GM20431 (cell line): ENCODE measurements around the gene OLFM4.

Source experiments
- in situ Hi-C: fragments of 300-500 bp; cut with MseI, MboI; formaldehyde crosslinking; loops from one replicate; pipeline ENCODE4 v1.15.0; 2020; ENCODE audit warnings: low sequenced_read_pairs; ENCODE audit not compliant: unreplicated experiment

OLFM4 gene

DNA sequence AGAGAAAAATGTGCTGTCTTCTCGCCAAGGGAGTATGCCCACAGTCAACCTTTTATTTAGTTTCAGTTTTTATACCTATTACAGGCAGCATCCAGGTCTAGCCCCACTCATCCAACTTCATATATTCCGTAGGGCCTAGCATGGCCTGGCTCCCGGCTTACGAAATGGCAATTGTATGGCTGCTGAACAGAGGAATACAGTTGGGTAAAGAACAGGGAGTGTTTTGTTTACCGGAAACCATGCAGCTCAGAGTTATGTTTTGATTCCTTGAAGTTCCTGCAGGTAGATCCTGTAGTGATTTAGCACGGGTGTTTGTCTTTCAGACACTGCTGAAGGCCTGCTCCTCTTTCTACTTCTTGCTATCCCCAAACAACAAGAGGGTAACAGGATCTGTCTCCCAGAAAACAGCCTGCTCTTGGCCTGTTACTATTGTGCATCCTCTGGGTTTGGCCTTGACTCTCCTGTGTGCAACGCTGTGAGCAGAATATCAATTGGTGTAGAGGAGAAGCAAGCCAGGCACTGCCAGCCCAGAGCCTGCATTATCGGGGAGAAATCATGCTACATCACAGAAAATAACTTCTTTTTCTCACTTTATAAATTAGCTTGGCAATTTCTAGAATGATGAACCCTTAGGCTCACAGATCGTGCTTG is 32.4 kb downstream of the OLFM4 start:
- in situ Hi-C loops: no loop called here

DNA sequence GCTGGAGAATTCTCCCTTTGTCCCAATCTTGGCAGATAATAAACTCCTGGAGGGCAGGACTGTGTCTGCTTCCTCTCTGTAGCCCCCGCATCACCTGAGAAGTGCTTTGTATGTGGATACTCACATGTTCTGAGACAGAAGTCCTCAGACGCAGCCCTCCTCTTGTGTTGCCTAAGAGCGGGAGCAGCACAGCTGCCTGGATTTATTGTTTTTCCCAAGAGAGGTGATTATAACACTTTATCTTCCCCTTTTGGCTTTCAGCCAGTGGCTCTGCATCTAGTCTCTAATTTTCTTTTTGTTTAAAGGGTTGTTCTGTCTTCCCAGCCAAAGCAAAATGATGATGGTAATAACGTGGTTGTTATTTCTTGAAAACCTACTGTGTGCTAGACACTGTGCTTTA is 36.1 kb downstream of the OLFM4 start:
- in situ Hi-C loops: no loop called here

DNA sequence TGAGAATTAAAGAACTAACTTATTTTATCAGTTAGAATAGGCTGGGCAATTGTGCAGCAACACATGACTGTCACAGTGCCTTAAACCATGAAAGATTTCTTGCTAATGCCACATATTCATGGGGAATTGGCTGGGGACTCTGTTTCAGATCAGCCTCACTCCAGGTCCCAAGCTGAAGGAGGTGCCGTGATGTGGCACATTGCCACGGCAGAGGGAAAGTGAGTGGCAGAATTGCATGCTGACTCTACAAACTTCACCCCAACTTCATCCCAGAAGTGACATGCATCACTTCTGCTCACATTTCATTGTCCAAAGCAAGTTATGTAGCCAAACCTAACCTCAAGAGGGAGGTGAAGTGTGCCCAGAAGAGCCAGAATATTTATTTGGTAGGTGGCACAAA is 37.8 kb downstream of the OLFM4 start:
- in situ Hi-C loops: no loop called here

DNA sequence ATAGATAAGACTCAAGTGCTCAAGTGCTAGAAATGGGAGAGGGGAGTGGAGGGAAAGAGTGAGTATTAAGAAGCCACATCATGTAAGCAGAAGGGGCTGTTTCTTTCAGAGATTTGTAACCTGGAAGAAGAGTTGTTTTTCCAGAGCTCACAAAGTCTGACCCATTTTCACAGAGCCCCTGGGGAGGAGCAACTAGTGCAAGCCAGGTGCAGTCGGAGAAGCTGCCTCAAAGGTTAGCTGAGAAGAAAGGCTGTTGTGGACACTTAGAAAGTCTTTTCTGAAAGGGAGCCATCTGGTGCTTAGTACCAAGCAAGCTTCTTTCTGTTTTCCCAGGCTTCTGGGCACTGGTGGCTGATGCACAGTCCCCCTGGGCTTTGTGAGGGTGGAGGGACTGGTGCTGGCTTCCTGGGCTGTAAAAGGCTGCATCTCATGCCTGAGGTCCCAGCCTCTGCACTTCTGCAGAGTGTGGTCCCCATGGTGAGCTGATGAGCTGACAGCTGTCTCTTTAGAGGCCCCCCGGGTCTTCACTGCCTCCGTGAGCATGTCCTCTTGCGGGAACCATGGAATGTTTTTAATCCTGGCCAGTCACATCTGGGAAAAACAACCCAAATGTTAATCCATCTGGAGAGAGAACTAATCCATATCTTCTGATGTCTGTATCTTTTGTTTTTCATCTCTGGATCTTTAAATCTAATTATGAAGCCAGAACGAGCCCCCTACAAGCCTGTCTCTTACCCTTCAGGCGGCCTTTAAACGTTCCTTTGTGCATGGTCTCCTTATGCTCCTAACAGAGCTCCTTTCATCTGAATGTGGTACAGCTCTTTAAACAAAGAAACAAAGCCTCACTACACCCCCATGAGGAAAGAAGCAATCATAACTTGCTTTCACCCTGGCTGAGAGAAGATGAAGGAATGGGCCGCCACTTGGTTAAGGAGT is 40.2 kb downstream of the OLFM4 start:
- in situ Hi-C loops: no loop called here

DNA sequence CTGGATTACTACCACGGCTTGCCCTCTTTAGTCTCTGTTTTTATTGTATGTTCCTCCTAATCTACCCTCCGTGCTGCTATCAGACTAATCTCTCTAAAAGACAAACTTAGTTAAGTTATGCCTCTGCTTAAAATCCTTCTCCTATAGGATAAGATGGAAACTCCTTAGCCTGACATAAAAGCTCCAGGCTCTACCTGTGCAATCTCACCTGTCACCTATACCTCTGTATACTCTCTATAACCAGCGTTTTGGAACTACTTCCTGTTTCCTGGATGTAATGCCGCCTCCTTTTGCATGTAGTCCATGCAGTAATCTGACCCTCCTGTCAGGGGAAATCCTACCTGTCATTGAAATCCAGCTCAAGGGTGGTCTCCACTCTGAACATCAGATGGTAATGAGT is 41.2 kb downstream of the OLFM4 start:
- in situ Hi-C loops: no loop called here

DNA sequence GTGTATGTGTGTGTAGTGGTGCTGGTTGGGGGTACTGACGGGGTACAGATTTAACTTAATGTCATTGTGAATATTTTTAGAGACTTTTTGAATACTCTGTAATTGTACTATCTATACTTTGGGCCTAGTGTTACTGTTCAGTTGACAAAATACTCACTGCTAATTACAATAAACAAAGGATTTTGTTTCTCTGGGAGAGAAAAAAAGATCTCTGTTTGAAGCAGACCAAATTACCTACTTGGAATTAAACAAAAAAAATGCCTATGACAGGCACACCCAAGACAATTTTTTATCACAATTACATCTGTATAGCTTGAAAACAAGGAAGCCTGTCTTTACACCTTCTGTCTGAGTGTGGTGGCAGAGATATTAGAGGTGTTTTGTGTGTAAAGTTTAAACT is 45.1 kb downstream of the OLFM4 start:
- in situ Hi-C loops: no loop called here

DNA sequence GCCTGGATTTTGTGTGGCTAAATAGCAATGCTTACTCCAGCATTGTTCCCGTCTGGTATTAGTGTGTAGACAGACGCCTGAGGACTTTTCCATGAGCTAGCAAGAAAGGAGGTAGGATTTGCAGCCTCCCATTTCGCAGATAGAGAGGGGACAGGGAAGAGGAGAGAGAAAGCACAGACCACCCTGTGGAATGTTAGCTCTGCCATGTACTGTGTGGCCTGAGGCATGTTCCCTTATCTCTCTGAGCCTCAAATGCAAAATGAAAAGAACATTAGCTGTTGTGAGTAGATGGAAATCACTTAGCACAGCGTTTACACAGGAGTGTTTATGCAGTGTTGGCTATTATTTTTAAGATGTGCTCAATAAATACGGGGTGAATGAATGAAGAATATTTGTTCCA is 45.5 kb downstream of the OLFM4 start:
- in situ Hi-C loops: no loop called here

DNA sequence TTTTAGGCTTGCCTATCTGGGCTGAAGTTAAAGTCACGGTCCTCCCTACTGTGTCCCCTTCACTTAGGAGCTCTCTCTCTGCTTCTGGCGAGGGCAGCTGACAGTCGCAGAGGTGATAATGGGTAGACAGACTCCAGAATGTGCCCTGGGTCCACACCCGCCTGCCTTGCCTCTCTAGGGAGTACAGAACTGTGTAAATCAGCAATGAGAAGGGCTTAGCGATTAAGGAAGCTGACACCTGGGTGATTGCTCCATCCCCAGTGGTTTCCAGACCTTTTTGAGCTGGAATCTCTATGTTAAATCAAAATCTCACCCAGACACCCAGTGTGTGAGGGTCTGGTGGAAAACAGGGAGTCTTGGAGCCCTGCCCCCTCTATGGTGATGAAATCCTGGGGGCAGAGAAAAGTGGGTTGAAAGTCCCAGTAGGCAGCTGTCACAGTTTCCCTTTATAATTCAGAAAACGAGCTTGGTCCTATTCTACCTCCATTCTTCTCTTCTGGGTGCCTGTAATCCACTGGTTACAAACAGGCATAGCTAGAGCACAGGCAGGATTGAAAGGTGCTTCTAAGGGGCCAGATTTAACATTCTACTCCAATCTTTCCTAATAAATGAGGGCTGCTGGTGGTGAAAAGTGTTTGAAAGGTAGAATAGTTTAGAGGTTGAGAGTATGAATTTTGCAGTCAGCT is 46.9 kb downstream of the OLFM4 start:
- in situ Hi-C loops: no loop called here

DNA sequence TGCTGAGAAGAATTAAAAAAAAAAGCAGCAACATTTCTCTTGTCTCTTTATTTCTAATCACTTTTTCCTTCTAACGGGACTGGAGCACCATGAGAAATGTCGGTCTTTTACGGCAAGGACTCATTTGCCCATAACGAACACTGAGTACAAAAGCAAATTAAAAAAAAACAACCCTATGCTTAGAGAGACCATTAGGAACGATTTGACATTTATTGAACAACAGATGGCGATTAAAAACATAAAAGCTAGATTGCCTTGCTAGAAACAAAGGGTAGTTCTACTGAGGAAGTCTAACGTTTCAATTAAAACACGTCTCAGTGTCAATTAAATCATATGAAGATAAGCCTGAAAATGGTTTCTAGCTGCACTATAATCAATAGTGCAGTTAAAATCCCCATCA is 51.1 kb downstream of the OLFM4 start:
- in situ Hi-C loops: no loop called here

DNA sequence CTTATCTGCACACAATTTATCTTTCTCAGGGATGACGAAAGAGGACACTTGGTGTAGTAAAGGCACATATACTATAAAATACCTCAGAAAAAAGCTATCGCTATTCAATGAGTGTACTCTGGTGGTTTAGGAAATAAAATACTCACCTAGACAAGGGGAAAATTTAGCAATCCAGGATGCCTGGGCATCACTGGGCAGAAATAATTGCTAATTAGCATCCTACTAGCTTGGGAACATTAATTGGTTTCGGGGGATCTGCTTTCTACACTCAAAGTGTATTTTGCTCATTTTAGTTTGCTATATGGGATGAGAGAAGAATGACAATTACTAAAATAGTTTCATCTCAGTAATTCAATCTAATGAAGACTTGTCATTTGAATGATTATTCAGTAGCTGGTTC is 60.3 kb downstream of the OLFM4 start:
- in situ Hi-C loops: no loop called here

DNA sequence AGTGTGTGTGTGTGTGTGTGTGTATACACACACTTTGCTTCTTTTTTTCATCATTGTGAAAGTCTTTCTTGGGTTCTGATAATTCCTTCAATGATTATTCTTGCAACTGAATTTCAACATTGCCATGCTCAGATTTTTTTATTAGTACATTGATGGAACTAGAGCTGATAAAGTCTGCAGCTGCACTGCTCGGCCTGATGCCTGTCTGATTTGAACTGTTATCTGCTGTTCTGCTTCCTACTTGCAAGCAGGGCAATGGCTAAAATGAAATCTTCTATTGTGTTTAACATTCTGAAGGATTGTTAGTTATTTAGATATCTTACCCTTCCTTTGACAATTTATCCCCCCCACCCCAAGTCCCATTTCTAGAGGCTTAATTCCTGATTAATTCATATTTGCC is 61.3 kb downstream of the OLFM4 start:
- in situ Hi-C loops: no loop called here

DNA sequence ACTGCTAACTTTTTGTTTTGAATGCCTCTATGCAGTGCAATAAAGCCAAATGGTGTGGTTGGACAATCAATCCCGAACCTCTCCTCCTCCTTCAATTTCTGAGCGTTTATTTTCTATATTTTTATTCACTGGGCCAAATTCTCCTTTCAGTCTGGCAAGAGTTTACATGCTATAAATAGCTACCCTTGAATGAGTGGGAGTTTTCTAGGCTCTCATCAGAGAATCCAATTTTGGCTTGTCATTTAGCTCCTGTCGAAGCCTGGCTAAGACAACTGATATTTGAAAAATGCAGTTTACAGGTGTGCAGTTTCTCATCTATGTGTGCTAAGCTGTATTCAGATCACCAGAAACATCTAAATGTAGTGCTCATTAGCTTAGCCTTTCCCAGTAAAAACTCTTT is 61.8 kb downstream of the OLFM4 start:
- in situ Hi-C loops: no loop called here

DNA sequence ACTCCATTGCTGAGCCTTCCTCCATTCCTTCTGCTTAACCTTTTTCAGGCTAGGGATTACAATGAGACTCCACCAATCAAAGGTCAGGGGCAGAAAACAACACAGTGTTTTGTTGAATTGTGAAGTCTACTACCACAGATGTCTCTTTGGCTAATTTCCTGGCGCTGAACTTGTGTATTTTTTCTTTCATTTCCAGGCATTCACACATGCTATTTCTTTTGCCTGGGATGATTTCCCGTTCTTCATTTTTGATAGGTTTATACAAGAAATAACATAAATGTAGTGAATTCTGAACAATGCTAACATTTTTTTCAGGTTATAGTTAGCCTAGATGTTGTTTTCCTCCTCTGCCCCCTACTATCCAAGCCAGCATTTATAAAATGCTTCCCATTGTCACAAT is 64.3 kb downstream of the OLFM4 start:
- in situ Hi-C loops: no loop called here

DNA sequence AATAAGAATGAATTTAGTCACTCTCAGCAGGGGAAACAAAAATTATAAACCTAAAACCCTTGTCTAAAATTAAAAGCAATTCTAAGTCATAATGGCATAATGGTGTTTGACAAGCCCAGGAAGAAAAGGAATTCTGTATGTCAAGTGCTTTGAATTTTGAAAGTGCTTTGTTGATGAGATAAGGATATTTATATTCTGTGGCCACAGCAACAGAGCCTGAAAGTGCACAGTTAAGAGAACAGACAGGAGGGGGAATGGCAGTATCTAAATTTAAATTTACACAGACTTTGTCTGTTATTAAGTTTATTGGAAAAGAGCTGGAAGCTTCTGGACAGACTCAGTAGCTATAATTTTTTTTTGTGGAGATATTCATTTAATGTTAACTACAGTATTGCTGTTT is 69.8 kb downstream of the OLFM4 start:
- in situ Hi-C loops: no loop called here

DNA sequence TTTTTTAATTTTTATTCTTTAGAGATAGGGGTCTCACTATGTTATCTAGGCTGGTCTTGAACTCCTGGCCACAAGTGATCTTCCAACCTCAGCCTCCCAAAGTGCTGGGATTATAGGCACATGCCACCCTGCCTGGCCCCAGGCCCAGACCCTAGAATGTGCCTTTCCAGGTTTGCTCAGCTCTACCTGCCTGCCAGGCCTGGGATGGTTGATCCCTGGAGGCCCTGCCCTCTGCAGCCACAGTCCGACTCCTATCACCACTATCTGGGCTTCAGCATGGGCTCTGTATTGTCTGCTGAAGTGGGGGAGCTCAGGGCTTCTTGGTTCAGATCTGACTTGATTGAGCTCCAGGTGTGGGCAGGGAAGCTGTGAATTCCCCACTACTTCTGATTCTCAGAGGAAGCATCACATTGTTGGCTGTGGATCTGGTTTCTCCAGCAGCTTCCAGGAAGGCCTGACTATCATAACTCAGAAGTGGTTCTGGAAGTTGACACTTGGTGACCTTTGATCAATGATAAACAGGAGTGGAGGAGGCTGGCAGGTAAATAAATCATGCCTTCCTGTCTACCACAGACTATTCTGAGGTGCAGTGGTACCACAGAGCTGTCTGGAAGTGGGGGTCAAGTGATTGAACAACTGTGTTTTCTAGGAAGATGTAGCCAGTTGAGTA is 71.9 kb downstream of the OLFM4 start:
- in situ Hi-C loops: no loop called here
